Caco-2 (cell line): Measurements from ENCODE around the gene MRPS10. TPM values are rescaled to one million over a fixed set of nuclear protein-coding genes. Genes with fewer than 3 reads are reported as not detected.

ENCODE experiments used
- BruUV-seq: library from RNA; stranded (reverse); fragments of 400-500 nt; replicated peaks from 2 replicates; lab custom pipeline; 2021; lab: Mats Ljungman, UMichigan
- CTCF ChIA-PET: fragments of 300-600 bp; sonication (Branson Sonifier 250); formaldehyde crosslinking; loops from one replicate; lab custom pipeline; 2022; ENCODE audit warnings: antibody characterized with exemption; lab: Charles Lee
- POLR2A ChIA-PET: fragments of 300-600 bp; sonication (Branson Sonifier 250); formaldehyde crosslinking; loops from one replicate; lab custom pipeline; 2022; ENCODE audit warnings: antibody characterized with exemption; lab: Charles Lee
- DNase-seq, 2 experiments: peaks; one replicate each; pipeline versions ENCODE4 v3.0.0 to v3.0.0-alpha.2; 2020 to 2022
- H3K27me3 ChIP-seq: replicated peaks from 2 replicates; pipeline ENCODE4 v1.6.0; 2011; ENCODE audit warnings: low read length; ENCODE audit not compliant: control insufficient read depth, insufficient read depth
- H3K36me3 ChIP-seq: 2 replicates; pipeline ENCODE4 v1.5.1; 2011; ENCODE audit warnings: low read length; ENCODE audit not compliant: control insufficient read depth, insufficient read depth
- H3K4me1 ChIP-seq: fragments of 250-450 bp; sonication (Bioruptor Pico); 2 replicates; pipeline ENCODE4 v1.5.1; 2020; ENCODE audit warnings: mild to moderate bottlenecking
- H3K4me3 ChIP-seq: 2 replicates; pipeline ENCODE4 v1.5.1; 2011; ENCODE audit warnings: low read depth, mild to moderate bottlenecking, control low read depth, low read length
- H3K9me3 ChIP-seq: fragments of 250-450 bp; sonication (Bioruptor Pico); 2 replicates; pipeline ENCODE4 v1.5.1; 2020; ENCODE audit warnings: mild to moderate bottlenecking, moderate library complexity
- H3K27ac Mint-ChIP-seq: one replicate; pipeline ENCODE4 v1.8.0; 2022; ENCODE audit warnings: mixed read lengths; ENCODE audit not compliant: unreplicated experiment
- H3K27me3 Mint-ChIP-seq: one replicate; pipeline ENCODE4 v1.8.0; 2022; ENCODE audit warnings: mixed read lengths; ENCODE audit not compliant: insufficient read depth, unreplicated experiment
- H3K36me3 Mint-ChIP-seq: one replicate; pipeline ENCODE4 v1.8.0; 2022; ENCODE audit warnings: mild to moderate bottlenecking, mixed read lengths; ENCODE audit not compliant: insufficient read depth, unreplicated experiment
- H3K4me1 Mint-ChIP-seq: one replicate; pipeline ENCODE4 v1.8.0; 2022; ENCODE audit warnings: low read depth, mixed read lengths; ENCODE audit not compliant: unreplicated experiment
- H3K4me3 Mint-ChIP-seq: one replicate; pipeline ENCODE4 v1.8.0; 2022; ENCODE audit warnings: mild to moderate bottlenecking, moderate library complexity, mixed read lengths; ENCODE audit not compliant: unreplicated experiment
- H3K9me3 Mint-ChIP-seq: one replicate; pipeline ENCODE4 v1.8.0; 2022; ENCODE audit warnings: mixed read lengths; ENCODE audit not compliant: unreplicated experiment
- intact Hi-C: fragments of 100-400 bp; cut with micrococcal nuclease; formaldehyde crosslinking; loops from one replicate; pipeline ENCODE4 v1.10.0; 2022; ENCODE audit not compliant: unreplicated experiment
- total RNA-seq: library from RNA; stranded (reverse); gene quantifications from 2 replicates; pipeline ENCODE4 v1.2.3, GENCODE V29; 2022
- TF ChIP-seq, protein P1 (sequence below), 2 experiments: fragments of 200-600 bp in 1 of 2; IDR thresholded peaks; 1 replicate in 1 of 2; 2 replicates in 1 of 2; pipeline versions ENCODE4 v1.5.1 to v1.8.0; 2011 to 2022; ENCODE audit warnings: antibody characterized with exemption in 1 of 2, control low read depth in 1 of 2, inconsistent platforms in 1 of 2, low read depth in 1 of 2, low read length in 1 of 2, mild to moderate bottlenecking in 1 of 2, moderate library complexity in 1 of 2; ENCODE audit not compliant: insufficient read depth in 1 of 2, severe bottlenecking in 1 of 2, unreplicated experiment in 1 of 2

The MRPS10 gene
- total RNA-seq, 1 experiment from 2014 or later = 38.6 TPM

DNA sequence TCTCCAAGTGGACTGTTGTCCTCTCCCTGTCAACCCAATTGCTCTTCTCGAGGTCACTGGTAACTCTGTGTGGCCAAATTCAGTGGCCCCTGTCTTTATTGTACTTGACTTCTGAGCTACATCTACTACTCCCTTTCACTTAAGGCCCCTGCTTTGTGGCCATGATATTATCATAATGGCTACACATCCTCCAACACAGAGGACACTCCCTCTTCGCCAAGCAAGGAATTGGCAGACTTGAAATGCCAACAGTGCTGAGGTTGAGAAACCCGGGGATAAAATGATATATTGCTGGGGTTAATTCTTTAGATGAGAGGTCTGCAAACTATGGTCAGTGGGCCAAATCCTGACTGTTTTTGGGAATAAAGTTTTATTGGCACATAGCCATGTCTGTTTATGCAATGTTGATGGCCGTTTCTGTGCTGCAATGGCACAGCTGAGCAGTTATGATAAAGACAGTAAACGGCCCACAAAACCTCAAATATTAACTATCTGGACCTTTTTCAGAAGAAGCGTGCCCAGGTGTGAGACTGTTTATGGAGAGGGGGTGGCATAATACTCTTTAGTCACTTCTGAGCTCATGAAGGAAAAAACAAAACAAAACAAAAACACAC, 12.0 kb upstream of the MRPS10 start:
- Mint-ChIP-seq H3K36me3 (no peaks in the 10 kb centered on the region), H3K27me3 (no peaks in the 10 kb centered on the region), H3K9me3 (no peaks in the 10 kb centered on the region), H3K4me1 (peaks cover 39% of the 10 kb centered on the region), H3K4me3 (no peak overlapping the region), H3K27ac (peak overlapping the region; percentile 76)
- POLR2A ChIA-PET = no interaction called here
- no peaks in the 10 kb centered on the region for H3K9me3 ChIP-seq
- no peak overlapping the region for H3K4me3 ChIP-seq
- no TSS peak for BruUV-seq
- TF ChIP-seq, protein P1, sequence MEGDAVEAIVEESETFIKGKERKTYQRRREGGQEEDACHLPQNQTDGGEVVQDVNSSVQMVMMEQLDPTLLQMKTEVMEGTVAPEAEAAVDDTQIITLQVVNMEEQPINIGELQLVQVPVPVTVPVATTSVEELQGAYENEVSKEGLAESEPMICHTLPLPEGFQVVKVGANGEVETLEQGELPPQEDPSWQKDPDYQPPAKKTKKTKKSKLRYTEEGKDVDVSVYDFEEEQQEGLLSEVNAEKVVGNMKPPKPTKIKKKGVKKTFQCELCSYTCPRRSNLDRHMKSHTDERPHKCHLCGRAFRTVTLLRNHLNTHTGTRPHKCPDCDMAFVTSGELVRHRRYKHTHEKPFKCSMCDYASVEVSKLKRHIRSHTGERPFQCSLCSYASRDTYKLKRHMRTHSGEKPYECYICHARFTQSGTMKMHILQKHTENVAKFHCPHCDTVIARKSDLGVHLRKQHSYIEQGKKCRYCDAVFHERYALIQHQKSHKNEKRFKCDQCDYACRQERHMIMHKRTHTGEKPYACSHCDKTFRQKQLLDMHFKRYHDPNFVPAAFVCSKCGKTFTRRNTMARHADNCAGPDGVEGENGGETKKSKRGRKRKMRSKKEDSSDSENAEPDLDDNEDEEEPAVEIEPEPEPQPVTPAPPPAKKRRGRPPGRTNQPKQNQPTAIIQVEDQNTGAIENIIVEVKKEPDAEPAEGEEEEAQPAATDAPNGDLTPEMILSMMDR (IDR thresholded peaks at IDR 0.05; ENCODE audit: insufficient read depth in 1 of 2, low read depth in 1 of 2, low read length in 1 of 2, severe bottlenecking in 1 of 2, unreplicated experiment in 1 of 2) = no peak
- intact Hi-C loops = loop anchor here (1.0 kb wide), 3 partner anchors 15 to 154 kb away; no protein-coding TSS in a partner anchor
- H3K27me3 ChIP-seq = no peaks in the 10 kb centered on the region
- no peak for DNase-seq
- peaks cover 38% of the 10 kb centered on the region for H3K4me1 ChIP-seq
- CTCF ChIA-PET = interaction anchor here (1.0 to 2.4 kb wide), 3 partner anchors 15 to 134 kb away, joined by 4 to 16 read pairs (median 5); no protein-coding TSS in a partner anchor
- H3K36me3 ChIP-seq = no peaks in the 10 kb centered on the region; the same call in 1 of the 2 replicates

GRCh38 chr6:42228305-42228704, 10.6 kb upstream of the MRPS10 start:
- Histone ChIP-seq H3K27me3 (no peaks in the 10 kb centered on the region), H3K4me3 (no peak overlapping the region), H3K36me3 (no peaks in the 10 kb centered on the region; the same call in 1 of the 2 replicates), H3K4me1 (peaks cover 40% of the 10 kb centered on the region), H3K9me3 (no peaks in the 10 kb centered on the region)
- DNase-seq = no peak
- H3K36me3 Mint-ChIP-seq = no peaks in the 10 kb centered on the region
- peaks cover 39% of the 10 kb centered on the region for H3K4me1 Mint-ChIP-seq
- intact Hi-C loops = no loop called here
- H3K4me3 Mint-ChIP-seq = no peak overlapping the region
- no TSS peak for BruUV-seq
- ChIA-PET CTCF (interaction anchor here (1.3 kb wide), 1 partner anchor 319 kb away, joined by 4 read pairs; no protein-coding TSS in a partner anchor), POLR2A (no interaction called here)
- peak overlapping the region; percentile 76 for H3K27ac Mint-ChIP-seq
- TF ChIP-seq, protein P1 (IDR thresholded peaks at IDR 0.05; ENCODE audit: insufficient read depth in 1 of 2, low read depth in 1 of 2, low read length in 1 of 2, severe bottlenecking in 1 of 2, unreplicated experiment in 1 of 2) = no peak
- H3K9me3 Mint-ChIP-seq = no peaks in the 10 kb centered on the region
- H3K27me3 Mint-ChIP-seq = no peaks in the 10 kb centered on the region

GRCh38 chr6:42227173-42227850, 9.7 kb upstream of the MRPS10 start:
- BruUV-seq = TSS peak; percentile 79
- Histone ChIP-seq H3K9me3 (no peaks in the 10 kb centered on the region), H3K27me3 (no peaks in the 10 kb centered on the region), H3K36me3 (no peaks in the 10 kb centered on the region; the same call in 1 of the 2 replicates), H3K4me1 (peaks cover 40% of the 10 kb centered on the region), H3K4me3 (peak overlapping the region; percentile 17; the same call in 1 of the 2 replicates)
- Mint-ChIP-seq H3K27me3 (no peaks in the 10 kb centered on the region), H3K27ac (peak overlapping the region; percentile 76), H3K36me3 (no peaks in the 10 kb centered on the region), H3K9me3 (no peaks in the 10 kb centered on the region), H3K4me1 (peaks cover 39% of the 10 kb centered on the region), H3K4me3 (peak overlapping the region; percentile 68)
- CTCF ChIA-PET = interaction anchor here (0.5 to 1.9 kb wide), 6 partner anchors 12 to 702 kb away, joined by 3 to 15 read pairs (median 4); partner anchors contain the start of gene CNPY3
- intact Hi-C loops = loop anchor here (1.0 kb wide), 1 partner anchor 10 kb away; the partner anchor contains the start of gene MRPS10
- POLR2A ChIA-PET = interaction anchor here (0.8 to 1.8 kb wide), 3 partner anchors 33 to 555 kb away, joined by 3 to 13 read pairs (median 4); partner anchors contain the start of gene C6orf132
- DNase-seq = peak in 1 of 2 experiments; percentile 34
- TF ChIP-seq, protein P1 (IDR thresholded peaks at IDR 0.05; ENCODE audit: insufficient read depth in 1 of 2, low read depth in 1 of 2, low read length in 1 of 2, severe bottlenecking in 1 of 2, unreplicated experiment in 1 of 2) = no peak
